PFSK-1 (cell line): ENCODE results near the gene PIK3CG.

Experiments
- FOXP2 ChIP-seq: optimal IDR thresholded peaks from 2 replicates; pipeline ENCODE3; 2011; ENCODE audit warnings: borderline replicate concordance, control low read depth, inconsistent platforms; ENCODE audit not compliant: insufficient read depth; ENCODE audit errors: extremely low read length, extremely low read depth
- POLR2AphosphoS5 ChIP-seq: IDR thresholded peaks from 2 replicates; pipeline ENCODE4 v1.6.1; 2012; ENCODE audit warnings: low read depth, mild to moderate bottlenecking, control low read depth, low read length, moderate library complexity
- SIN3A ChIP-seq: IDR thresholded peaks from 2 replicates; pipeline ENCODE4 v1.6.1; 2012; ENCODE audit warnings: mild to moderate bottlenecking, low read length, moderate library complexity, borderline replicate concordance; ENCODE audit not compliant: insufficient read depth
- TAF1 ChIP-seq: IDR thresholded peaks from 2 replicates; pipeline ENCODE4 v1.6.1; 2012; ENCODE audit warnings: low read length, control low read depth, borderline replicate concordance; ENCODE audit not compliant: insufficient read depth
- TF ChIP-seq, protein P1 (sequence below), 2 experiments: IDR thresholded peaks; 2 replicates each; pipeline versions ENCODE4 v1.6.1 to v1.8.0; 2011 to 2012; ENCODE audit warnings: low read depth in 2 of 2, low read length in 2 of 2, control low read depth in 1 of 2, inconsistent platforms in 1 of 2, mild to moderate bottlenecking in 1 of 2, moderate library complexity in 1 of 2; ENCODE audit not compliant: insufficient read depth in 1 of 2

PIK3CG gene

DNA sequence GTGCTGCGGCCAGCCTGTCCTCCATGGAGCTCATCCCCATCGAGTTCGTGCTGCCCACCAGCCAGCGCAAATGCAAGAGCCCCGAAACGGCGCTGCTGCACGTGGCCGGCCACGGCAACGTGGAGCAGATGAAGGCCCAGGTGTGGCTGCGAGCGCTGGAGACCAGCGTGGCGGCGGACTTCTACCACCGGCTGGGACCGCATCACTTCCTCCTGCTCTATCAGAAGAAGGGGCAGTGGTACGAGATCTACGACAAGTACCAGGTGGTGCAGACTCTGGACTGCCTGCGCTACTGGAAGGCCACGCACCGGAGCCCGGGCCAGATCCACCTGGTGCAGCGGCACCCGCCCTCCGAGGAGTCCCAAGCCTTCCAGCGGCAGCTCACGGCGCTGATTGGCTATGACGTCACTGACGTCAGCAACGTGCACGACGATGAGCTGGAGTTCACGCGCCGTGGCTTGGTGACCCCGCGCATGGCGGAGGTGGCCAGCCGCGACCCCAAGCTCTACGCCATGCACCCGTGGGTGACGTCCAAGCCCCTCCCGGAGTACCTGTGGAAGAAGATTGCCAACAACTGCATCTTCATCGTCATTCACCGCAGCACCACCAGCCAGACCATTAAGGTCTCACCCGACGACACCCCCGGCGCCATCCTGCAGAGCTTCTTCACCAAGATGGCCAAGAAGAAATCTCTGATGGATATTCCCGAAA is 2.7 kb downstream of the PIK3CG start:
- TF ChIP-seq, protein P1, sequence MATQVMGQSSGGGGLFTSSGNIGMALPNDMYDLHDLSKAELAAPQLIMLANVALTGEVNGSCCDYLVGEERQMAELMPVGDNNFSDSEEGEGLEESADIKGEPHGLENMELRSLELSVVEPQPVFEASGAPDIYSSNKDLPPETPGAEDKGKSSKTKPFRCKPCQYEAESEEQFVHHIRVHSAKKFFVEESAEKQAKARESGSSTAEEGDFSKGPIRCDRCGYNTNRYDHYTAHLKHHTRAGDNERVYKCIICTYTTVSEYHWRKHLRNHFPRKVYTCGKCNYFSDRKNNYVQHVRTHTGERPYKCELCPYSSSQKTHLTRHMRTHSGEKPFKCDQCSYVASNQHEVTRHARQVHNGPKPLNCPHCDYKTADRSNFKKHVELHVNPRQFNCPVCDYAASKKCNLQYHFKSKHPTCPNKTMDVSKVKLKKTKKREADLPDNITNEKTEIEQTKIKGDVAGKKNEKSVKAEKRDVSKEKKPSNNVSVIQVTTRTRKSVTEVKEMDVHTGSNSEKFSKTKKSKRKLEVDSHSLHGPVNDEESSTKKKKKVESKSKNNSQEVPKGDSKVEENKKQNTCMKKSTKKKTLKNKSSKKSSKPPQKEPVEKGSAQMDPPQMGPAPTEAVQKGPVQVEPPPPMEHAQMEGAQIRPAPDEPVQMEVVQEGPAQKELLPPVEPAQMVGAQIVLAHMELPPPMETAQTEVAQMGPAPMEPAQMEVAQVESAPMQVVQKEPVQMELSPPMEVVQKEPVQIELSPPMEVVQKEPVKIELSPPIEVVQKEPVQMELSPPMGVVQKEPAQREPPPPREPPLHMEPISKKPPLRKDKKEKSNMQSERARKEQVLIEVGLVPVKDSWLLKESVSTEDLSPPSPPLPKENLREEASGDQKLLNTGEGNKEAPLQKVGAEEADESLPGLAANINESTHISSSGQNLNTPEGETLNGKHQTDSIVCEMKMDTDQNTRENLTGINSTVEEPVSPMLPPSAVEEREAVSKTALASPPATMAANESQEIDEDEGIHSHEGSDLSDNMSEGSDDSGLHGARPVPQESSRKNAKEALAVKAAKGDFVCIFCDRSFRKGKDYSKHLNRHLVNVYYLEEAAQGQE (IDR thresholded peaks at IDR 0.05; ENCODE audit: insufficient read depth in 1 of 2, low read depth in 2 of 2, low read length in 2 of 2) = no peak
- no peak for TF ChIP-seq SIN3A
- TF ChIP-seq POLR2AphosphoS5 = no peak
- TF ChIP-seq FOXP2 = no peak
- TF ChIP-seq TAF1 = no peak

DNA sequence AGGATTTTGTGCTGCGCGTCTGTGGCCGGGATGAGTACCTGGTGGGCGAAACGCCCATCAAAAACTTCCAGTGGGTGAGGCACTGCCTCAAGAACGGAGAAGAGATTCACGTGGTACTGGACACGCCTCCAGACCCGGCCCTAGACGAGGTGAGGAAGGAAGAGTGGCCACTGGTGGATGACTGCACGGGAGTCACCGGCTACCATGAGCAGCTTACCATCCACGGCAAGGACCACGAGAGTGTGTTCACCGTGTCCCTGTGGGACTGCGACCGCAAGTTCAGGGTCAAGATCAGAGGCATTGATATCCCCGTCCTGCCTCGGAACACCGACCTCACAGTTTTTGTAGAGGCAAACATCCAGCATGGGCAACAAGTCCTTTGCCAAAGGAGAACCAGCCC is 3.3 kb downstream of the PIK3CG start:
- TF ChIP-seq, protein P1 (IDR thresholded peaks at IDR 0.05; ENCODE audit: insufficient read depth in 1 of 2, low read depth in 2 of 2, low read length in 2 of 2) = no peak
- no peak for TF ChIP-seq FOXP2
- TF ChIP-seq SIN3A = no peak
- TF ChIP-seq POLR2AphosphoS5 = no peak
- no peak for TF ChIP-seq TAF1

DNA sequence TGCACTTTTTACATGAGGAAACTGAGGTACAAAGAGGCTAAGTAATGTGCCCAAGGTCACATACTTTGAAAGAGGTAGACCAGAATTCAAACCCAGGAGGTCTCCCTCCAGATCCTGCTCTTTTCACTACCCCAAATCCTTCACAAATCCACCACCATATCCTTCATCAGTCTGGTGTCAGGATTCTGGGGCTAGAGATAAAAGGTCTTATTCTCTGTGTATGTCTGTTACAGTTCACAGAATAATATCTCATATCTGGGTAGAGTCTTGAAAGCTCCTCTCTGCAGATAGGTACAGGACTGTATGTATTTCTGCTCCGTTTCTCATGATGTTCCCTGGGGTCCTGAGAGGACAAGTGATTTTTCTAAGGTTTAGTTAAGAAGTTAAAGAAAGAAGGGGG is 4.9 kb downstream of the PIK3CG start:
- TF ChIP-seq SIN3A (no peak), TAF1 (no peak), POLR2AphosphoS5 (no peak), FOXP2 (no peak)
- TF ChIP-seq, protein P1 (IDR thresholded peaks at IDR 0.05; ENCODE audit: insufficient read depth in 1 of 2, low read depth in 2 of 2, low read length in 2 of 2) = no peak

DNA sequence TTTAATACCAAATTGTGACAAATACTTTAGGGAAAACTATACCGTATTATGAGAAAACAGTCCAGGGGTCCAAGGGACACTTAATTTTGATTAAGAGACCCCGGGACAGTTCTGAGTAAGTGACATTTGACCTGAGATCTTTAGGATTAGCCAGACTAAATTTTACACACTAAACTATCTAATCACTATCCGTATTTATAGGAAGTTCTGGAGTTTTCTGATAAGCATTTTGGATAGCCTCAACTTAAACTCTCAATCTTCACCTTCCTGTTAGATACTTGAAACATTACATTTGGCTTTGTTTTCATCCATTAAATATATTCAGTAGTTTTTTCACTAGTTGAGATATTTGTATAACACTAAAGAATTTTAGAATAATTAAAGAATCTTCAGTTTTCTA is 5.4 kb downstream of the PIK3CG start:
- TF ChIP-seq TAF1 (no peak), FOXP2 (no peak), POLR2AphosphoS5 (no peak), SIN3A (no peak)
- TF ChIP-seq, protein P1 (IDR thresholded peaks at IDR 0.05; ENCODE audit: insufficient read depth in 1 of 2, low read depth in 2 of 2, low read length in 2 of 2) = no peak
